Brain pericyte (primary cell): ENCODE data around the gene CERKL.
"Not testable (repeated sequence)": the region's sequence is repeated elsewhere in the genome, so short reads cannot be mapped to it uniquely, and the experiment has no call there.

Experiments used
- DNase-seq: peaks from one replicate; pipeline ENCODE4 v3.0.0-alpha.2; 2012; ENCODE audit warnings: low read depth, low spot score

CERKL gene, protein sequence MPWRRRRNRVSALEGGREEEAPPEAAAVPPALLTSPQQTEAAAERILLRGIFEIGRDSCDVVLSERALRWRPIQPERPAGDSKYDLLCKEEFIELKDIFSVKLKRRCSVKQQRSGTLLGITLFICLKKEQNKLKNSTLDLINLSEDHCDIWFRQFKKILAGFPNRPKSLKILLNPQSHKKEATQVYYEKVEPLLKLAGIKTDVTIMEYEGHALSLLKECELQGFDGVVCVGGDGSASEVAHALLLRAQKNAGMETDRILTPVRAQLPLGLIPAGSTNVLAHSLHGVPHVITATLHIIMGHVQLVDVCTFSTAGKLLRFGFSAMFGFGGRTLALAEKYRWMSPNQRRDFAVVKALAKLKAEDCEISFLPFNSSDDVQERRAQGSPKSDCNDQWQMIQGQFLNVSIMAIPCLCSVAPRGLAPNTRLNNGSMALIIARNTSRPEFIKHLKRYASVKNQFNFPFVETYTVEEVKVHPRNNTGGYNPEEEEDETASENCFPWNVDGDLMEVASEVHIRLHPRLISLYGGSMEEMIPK

GRCh38 chr2:181656450-181657291, at the start of gene CERKL:
Gene CERKL (minus strand): TSS chr2:181657105. CDS start chr2:181657006, 99 bp downstream.
- no peak for DNase-seq

GRCh38 chr2:181702519-181702918, 45.6 kb upstream of the CERKL start:
- not testable (repeated sequence) for DNase-seq

DNA sequence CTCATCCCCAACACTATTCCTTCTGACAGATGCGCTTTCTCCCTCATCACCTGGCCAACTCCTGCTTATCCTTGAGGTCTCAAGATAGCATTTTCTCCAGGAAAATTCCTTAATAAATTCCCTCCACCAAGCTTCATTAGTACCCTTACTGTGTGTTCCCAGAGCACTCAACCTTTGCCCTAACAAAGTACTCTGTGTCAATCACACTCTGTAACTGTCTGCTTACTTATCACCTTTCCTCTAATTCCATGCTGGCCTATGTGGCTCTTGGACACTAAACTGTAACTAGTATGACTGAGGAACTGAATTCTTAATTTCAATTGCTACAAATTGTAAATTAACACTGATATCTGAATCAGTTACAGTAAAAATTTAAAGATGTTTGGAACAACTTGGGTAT, 41.3 kb upstream of the CERKL start:
- DNase-seq = no peak

GRCh38 chr2:181697571-181697970, 40.7 kb upstream of the CERKL start:
- no peak for DNase-seq

- DNase-seq = no peak
Measured at GRCh38 chr2:181697126-181697525, 40.2 kb upstream of the CERKL start.

DNA sequence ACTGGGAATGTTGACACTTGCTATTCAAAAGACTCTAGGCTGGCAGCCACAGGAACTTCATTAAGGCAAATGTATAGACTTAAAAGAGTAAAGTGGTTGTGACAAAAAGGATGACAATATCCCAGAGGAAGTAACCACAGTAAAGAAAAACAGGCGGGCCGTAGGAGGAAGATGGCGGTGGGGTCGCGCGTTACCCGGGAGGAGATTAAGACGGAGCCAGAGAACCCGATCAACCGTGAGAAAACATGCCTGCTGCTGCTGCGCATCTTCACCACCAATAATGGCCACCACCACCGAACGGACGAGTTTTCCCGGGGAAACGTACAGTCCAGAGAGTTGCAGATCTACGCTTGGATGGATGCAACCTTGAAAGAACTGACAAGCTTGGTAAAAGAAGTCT, 37.4 kb upstream of the CERKL start:
- no peak for DNase-seq

- no peak for DNase-seq
Measured at GRCh38 chr2:181690860-181691259, 34.0 kb upstream of the CERKL start.

- no peak for DNase-seq
Measured at GRCh38 chr2:181686576-181687185, 29.8 kb upstream of the CERKL start.

DNA sequence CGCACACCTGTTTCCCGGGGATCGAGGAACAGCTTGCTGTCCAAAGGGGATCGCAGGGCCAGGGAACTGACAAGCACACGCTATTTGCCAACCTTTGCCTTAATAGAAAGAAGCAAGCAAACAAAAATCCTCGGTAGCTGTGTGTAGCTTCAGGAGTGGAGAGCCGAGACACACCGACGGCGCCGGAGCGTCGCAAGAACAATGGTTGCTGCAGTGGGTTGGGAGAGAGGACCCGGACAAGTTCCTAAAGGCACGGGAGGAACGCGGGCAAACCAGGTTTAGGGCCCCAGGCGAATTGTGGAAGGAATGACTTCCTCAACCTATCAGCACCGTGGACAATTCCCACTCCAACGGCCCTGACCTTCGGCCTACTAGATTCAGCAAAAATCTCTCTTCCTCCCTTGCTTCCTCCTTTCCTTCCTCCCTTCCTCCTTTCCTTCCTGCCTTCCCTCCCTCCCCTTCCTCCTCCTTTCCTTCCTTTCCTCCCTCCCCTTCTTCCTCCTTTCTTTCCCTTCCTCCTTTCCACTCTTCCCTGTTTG, 28.3 kb upstream of the CERKL start:
- no peak for DNase-seq

GRCh38 chr2:181684454-181685149, 27.7 kb upstream of the CERKL start:
- no peak for DNase-seq

DNA sequence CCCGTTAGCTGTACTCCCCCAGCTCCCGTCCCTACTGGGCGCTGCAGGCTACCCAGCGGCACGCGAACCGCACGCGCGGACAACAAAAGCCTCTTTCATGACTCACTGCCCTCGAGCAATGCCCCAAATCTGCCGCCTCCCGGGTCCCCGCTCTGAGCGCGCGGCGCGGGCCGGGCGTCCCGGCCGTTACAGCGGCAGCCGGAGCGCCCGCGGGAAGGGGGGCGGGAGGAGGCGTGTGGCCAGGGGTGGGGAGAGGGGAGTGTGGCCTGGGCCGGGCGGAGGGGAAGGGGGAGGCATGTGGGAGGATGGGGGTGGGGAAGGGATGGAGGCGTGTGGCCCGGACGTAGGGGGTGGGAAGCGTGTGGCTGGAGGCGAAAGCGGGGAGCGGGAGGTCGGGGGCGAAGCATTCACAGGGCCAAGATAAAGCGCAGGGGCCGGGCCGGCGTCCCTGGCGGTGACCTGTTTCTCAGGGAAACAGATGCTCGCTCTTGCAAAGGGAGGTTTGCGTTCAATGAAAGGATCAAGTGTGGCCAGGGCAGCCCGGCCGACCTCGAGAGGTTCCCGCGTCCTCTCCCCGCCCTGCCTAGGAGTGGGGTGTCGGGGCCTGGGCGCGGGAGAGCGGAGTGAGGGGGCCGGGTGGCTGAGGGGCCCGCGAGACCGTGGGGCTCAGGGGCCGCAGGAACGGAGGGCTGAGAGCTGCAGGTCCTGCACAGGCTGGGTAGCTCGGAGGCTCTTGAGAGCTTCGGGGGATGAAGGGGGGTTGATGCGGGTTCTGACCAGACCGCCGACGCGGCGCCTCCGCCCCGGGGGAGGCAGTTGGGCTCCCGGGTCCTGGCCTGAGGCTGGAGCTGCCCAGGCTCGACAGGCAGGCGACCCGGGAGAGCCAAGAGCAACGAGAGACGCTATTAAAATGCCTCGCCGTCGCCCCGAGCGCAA, 26.9 kb upstream of the CERKL start:
- no peak for DNase-seq

- no peak for DNase-seq
Measured at GRCh38 chr2:181682795-181683517, 26.1 kb upstream of the CERKL start.

DNA sequence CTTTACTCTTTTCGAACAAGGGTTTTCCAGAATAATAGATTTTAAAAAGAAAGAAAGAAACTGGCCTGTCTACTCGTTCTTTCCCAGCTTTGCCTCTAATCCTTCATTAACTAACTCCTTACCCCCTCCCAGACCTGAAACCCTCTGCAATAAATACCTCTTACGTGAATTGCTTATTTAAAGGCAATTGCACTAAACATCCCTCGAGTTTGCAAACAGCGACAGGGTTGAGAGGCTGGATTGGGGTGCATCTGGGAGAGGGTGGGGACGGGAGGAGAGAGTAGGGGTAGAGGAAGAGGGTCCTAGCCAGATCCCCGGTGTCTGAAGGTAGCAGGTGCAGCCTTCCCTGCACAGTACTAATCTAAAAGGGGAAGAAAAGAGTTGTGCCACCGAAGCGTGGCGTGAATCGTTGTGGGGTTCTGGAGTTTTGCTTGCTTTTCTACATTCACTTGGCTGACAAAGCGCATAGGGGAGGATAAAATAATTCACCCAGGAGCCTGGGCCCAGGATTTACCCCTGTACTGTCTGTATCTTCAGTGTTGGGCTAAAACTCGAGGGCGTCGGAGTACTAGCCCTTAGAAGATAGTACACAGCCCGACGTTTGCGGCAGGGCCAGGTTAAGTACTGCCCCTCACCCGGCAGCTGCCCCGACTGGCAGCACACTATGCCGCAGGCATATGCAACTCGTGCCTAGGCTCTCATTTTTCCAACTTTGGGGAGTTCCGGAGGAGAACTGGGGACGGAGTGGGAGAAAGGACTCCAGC, 25.3 kb upstream of the CERKL start:
- DNase-seq = no peak

DNA sequence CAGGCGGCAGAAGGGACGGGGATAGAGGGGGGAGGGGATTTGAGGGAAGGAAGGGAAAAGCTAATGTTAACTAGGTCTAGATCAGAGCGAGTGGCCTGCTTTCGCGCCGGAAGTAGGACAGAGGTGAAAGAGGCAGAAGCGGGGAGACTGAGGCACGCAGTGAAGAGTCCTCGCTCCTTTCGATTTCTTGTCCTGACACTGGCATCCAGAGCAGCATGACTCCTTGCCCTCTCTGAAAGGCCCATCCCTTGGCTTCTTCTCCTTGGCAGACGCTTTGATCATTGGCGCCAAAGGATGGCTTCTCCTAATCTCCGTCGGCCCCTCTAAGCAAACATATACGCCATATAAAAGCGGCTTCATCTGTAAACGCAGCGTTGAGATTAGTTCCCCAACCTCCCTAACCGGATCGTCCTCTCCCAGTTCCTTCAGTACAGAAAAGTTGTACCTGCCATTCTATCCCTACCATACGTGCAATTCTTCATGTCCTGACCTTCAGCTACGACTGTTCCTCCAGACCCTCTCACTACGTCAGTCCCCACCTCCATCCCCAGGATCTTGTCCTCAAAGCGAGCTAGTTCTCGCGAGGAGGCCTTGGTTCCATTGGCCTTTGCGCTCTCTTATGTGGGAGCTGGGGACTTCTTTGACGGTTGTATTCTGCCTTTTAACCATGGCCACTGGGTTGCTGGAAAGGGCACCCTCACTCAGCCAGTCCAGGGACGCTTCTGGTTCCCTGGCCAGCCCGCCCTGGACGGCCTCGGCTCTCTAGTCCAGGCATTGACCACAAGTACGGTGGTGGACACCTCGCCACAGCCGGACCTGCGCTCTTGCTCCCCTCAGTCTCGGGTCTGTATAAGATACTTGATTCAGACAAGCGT, 24.3 kb upstream of the CERKL start:
- no peak for DNase-seq

GRCh38 chr2:181680055-181680936, 23.4 kb upstream of the CERKL start, which contains the start of gene NEUROD1:
Gene NEUROD1 (minus strand): TSS chr2:181680517. CDS start chr2:181678860, 1,657 bp downstream.
- no peak for DNase-seq

GRCh38 chr2:181679544-181679979, 22.7 kb upstream of the CERKL start:
- no peak for DNase-seq
